GM18507 (cell line): ENCODE data around the gene AANAT.
A peak's percentile ranks its signal among the peaks of the same experiment; 100 is the strongest.

Experiments used
- DNase-seq: peaks from one replicate; pipeline ENCODE4 v3.0.0; 2011; ENCODE audit warnings: low read depth; ENCODE audit not compliant: insufficient read length; ENCODE audit errors: extremely low spot score
- FAIRE-seq: peaks from 2 replicates; lab custom pipeline; 2011; peaks lifted over from hg19 to GRCh38; lab: Jason Lieb, UNC

Gene AANAT

DNA sequence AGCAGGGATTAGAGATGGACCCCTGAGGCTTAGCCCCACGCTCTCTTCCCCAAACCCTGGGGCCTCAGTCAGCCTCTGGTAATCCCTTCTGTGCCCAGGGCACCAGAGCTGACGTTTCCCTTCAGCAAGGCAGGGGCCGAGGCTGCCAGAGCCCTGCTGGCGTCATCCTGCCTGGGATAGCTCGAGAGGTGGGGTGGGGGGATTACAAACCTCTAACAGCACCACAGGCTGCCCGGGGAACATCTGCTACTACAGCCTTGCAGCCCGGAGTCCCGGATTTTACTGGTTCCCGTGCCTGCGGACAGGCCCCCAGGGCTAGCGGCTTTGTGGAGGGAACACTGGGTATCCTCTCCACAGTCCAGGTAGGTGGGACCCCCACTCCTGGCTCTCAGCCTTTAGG is at the start of gene AANAT:
AANAT (plus strand) TSS at position 238 of the 400 bp plus-strand sequence. CDS start 1,144 bp downstream, outside the sequence.
- FAIRE-seq (no peak), DNase-seq (no peak)

DNA sequence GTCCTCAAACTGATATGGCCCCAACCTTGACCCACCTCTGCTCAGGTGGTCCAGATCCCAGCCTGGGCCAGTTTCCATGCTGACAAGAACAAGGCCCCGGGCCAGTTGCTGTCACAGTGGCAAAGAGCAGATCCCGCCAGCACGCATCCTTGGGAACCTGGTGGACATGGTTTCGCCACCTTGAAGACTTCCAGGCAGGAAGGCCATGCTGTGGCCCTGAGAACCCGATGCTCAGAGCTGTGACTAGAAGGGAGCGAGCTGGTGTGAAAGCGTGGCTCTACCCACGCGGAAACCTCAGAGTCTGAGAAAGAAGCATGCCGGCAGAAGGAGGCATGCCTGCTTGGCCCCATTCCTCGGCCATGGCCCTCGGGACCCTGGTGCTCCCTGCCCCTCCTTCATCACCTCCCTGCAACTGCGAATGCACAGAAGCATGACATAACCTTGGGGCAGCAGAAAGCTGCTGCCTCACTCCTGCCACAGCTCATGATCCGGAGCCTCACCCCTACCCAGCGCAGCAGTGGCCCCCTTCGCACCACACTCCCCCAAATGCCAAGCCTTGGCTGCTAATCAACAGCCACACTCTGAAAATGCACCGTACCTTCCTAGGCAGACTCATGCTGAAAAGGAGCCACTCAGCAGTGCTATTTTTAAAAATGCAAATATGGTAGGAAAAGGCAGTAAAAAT is 47.7 kb upstream of the AANAT start:
- no peak for FAIRE-seq
- DNase-seq: no peak

DNA sequence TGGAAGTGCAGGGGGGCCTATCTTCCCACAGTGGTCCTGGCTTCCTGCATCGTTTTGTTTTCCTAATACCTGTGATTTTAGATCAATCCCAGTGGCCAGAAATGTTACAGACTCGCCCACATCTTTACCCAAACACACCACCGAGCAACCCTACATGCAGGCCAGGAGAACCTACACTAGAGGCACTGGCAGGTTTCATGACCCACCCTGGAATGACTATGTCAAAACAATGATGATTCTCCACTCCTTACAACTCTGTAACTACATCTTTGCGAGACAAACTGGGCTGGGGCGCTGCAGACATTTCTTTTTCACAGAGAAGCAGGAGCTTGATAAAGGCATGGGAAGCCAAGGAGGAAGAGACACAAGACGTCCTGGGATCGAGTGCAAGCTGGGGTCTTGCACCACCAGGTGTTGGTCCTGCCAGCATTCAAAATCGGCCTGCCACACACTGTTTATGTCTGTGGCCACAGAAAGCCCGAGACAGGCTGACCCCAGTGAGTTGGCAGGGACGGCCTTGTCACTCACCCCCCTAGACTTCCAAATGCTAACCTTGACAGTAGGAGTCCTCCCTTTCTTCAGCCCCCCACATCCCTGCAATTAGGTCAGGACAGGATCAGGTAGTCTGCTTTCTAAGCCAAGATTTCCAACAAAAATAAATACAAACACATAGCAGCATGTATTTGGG is 46.9 kb upstream of the AANAT start:
- DNase-seq (no peak), FAIRE-seq (no peak)

DNA sequence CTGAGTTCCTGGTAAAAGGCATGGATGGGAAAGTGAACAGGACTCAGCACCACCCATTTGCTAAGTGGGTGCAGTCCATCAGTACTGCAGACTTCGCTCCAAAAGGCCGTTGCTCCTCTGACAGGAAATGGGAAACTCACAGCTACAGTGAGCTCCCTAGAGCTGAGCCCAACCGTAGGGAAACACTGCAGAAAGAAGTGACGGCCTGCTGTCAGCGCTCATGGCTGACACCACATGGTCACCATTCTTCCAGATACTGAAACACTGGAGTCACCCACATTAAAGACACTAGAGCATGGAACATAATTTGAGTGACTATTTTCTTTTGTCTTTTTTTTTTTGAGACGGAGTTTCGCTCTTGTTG is 46.4 kb upstream of the AANAT start:
- no peak for DNase-seq
- FAIRE-seq: no peak

DNA sequence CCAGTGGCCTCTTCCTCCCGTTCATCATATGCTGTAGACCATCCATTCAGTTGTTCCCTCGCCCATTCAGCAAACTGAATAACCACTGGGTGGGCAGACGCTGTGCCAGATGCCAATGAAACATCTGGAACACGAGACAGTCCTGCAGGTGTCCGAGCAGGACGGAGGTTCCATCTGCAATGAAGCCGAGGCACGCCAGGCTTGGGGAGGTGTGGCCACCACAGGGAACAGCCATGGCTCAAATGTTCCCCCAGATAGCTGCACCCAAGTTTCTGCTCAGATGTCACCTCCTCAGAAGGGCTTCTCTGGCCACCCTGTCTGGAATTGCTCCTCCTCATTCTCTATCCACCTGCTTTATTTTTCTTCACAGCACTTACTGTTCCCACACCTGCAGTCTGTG is 45.0 kb upstream of the AANAT start:
- FAIRE-seq: no peak

DNA sequence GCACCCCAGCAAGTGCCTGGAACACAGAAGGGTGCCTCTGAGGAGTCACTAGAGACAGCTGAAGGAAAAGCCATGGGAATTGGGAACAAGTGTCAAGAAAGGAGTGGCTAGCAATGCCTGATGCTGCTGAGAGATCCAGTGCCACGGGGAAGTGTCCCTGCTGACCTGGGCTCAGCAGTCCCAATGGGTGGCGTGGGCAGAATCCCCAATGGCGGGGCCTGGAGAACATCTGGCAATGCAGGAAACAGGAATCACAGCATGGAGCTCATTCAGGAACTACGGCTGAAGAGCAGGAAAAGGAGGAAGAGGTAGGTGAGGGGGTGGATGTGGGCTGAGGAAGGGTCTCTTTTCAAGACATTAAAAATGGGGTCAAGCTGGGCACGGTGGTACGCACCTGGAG is 44.5 kb upstream of the AANAT start:
- FAIRE-seq: no peak
- no peak for DNase-seq

More for the DNA sequence above, 45.0 kb upstream of the AANAT start:
- no peak for DNase-seq

DNA sequence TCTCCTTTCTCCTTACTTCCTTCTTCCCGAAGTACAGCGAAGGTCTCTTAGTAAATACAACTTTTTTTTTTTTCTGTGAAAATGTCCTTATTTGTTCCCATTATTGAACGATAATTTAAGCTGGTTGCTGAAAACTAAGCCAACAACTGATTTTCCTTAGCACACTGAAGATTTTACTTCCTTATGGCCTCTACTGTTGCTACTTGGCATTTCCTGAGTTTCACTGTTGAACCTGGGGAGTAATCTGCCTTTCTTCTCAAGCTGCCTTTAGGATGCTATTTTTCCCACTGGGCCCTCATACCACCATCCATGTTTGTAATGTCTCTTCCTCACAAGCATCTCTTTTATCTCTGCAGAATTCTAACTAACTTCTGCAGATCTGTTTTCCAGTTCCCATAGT is 40.5 kb upstream of the AANAT start:
- DNase-seq (no peak), FAIRE-seq (no peak)

DNA sequence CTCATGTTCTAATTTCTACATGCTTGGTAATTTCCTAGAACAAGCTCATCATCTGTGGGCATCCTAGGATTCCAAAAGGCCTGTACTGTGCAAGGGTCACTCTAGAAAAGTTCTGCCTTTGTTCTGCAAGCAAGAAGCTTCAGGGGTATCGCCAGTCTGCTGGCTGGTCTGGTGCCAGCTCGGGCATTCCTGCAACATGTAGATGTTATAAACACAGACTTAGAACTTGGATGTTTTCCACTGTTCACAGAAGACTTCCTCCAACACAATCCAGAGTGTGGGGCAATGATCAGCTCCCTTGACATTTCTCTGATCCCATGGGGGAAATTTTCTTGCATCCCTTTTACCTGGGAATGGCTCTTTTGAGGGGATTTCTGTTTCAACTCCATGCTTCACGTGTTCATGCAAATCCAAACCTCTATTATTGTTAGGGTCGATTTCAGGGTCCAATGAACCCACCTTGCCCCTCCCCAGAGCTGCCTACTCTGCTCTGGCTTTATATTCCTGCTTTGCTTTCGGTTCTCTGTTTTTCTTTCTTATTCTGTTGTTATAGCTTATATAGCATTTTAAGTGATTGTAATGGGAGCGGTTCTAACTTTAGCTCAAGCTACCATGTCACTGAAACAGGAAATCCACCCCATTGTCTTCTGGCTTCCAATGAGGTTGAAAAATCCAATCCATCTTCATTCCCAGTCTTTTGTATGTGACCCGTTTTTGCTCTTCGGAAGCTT is 39.7 kb upstream of the AANAT start:
- DNase-seq (no peak), FAIRE-seq (no peak)

DNA sequence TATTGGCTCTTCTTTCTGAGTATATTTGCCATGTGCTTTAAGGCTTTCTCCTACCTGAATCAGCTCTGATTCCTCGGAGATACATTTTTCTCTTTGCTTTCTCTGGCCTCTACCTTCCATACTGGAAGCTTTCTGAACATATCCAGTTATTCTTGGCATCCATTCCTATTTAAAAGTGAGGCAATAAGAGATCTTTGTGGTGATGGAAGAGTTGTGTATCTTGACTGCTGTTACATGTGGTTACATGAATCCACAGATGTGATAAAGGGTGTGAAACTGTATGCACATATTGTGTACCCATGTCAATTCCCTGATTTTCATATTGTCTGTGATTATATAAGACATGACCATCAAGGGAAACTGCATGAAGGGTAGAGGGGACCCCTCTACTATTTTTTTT is 38.9 kb upstream of the AANAT start:
- DNase-seq (no peak), FAIRE-seq (no peak)

DNA sequence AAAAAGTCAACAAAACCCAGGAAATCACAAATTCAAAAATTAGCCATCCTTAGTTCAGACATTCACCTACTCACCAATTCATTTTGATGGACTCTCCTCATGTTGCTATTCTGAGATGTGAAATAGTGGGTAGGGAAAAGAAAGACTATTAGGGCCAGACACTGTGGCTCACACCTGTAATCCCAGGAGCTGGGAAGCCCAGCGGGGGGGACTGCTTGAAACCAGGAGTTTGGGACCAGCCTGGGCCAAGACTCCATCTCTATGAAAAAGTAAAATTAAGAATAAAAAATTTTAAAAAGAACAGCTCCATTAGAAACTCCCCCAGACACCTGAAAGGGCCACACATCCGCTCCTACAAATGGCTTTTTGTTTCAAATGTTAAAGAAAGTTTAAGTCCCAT is 35.9 kb upstream of the AANAT start:
- FAIRE-seq (no peak), DNase-seq (no peak)

DNA sequence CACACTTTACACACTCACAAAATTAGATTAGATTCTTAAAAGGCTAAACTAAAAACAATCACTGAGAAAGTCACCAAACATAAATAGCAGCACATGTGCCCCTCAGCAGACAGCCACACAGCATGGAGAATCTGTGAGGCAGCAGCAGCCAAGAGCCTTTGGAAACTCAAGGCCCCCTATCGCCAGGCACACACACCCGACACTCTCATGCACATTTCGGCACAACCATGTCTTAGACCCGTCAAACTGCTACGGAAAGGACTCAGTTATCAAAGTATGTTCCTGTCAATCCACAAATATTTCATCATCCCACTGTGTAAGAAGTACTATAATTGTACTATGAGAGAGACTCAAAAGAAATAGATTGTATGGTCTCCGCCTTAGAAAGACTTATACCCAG is 35.4 kb upstream of the AANAT start:
- FAIRE-seq: no peak
- DNase-seq: no peak

DNA sequence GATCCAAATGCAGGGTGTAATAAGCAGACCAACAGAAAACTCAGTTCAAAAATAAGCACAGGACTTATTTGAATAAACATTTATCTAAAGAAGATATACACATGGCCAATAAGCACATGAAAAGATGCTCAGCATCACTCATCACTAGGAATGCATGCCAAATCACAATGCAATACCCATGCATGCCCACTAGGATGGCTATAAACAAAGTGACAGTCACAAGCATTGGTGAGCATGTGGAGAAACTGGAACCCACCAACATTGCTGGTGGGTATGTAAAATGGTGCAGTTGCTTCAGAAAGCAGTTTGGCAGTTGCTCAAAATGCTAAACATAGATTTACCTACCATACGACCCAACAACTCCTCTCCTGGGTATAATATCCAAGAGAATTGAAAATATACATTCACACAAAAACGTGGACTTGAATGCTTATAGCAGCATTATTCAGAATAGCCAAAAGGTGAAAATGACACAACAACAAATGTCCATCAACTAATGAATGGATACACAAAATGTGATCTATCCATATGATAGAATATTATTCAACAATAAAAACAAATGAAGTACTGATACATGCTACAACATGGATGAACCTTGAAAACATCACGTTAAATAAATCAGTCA is 34.6 kb upstream of the AANAT start:
- peak; percentile 67 for FAIRE-seq
- no peak for DNase-seq

DNA sequence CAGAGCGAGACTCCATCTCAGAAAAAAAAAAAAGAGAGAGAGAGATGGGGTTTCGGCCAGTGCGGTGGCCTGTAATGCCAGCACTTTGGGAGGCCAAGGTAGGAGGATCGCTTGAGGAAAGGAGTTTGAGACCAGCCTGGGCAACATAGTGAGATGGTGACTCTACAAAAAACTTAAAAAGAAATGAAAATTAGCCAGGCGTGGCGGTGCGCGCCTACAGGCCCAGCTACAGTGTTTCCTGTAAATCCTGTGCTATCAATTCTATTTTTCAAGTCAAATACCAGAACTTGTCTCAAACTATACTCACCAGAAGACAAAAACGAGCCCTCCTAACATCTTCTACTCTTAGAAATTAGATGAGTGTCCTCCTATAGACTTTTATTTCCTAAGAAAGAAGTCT is 33.7 kb upstream of the AANAT start:
- DNase-seq (no peak), FAIRE-seq (no peak)

DNA sequence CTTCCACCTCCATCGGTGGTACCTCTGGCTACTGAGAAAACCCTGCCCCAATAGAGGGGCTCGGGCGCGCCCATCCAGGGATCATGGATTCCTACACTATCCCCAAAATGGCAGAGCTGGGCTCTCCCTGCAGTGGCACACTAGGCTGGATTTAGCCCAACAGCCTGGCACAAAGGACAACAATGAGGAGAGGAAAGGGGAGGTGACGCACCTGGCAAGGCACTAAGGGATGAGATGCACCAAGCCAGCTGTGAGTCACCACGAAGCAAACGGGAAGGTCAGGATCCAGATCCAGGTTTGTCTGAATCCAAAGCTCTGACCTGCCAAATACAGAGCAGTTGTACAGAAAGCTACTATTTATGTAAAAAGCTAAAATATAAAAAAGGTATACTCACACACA is 32.5 kb upstream of the AANAT start:
- FAIRE-seq: no peak
- no peak for DNase-seq

DNA sequence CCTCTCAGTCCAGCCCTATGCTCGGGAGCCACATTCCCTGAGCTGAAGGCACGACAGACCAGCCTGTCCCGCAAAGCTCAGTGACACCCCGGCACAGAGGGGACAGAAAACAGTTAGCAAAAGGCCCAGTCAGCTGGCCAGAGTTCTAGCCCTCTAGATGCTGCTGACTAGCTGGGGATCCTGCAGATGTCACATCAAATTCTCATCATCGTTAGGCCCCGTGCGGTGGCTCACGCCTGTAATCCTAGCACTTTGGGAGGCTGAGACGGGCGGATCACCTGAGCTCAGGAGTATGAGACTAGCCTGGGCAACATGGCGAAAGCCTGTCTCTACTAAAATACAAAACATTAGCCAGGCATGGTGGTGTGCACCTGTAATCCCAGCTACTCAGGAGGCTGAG is 31.7 kb upstream of the AANAT start:
- DNase-seq (no peak), FAIRE-seq (no peak)

DNA sequence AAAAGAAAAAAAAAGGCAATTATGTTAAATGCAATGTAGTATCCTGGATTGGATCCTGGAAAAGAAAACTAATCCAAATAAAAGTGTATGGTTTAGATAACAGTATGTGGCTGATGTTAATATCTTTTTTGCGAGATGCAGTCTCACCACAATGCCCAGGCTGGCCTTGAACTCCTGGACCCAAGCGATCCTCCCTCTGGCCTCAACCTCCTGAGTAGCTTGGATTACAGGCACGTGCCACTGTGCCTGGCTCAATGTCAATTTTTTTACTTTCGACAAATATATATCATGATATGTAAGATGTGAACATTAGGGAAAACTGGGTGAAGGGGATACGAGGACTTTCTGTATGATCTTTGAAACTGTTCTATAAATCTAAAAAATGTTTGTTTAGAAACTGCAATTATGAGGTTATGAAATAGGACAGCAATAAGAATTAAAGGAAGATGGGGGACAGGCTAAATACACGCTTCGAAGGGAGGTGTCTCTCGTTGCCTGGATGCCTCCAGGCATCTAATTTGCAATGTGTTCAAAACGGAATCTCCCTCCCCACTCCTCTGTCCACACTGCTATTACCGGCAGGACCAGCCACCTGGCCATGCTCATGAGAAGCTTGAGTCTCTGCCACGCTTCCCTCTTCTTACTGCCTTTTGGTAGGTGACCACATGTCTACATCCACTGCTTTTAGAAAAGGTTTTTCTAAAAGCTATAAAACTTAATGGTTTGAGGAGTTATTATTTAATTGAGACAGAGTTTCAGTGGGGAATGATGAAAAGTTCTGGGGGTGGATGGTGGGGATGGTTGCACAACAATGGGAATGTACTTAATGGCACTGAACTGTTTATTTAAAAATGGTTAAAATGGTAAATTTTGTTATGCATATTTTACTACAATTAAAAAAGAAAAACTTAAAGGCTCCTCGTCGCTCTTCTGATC is 29.7 kb upstream of the AANAT start:
- FAIRE-seq (no peak), DNase-seq (no peak)

DNA sequence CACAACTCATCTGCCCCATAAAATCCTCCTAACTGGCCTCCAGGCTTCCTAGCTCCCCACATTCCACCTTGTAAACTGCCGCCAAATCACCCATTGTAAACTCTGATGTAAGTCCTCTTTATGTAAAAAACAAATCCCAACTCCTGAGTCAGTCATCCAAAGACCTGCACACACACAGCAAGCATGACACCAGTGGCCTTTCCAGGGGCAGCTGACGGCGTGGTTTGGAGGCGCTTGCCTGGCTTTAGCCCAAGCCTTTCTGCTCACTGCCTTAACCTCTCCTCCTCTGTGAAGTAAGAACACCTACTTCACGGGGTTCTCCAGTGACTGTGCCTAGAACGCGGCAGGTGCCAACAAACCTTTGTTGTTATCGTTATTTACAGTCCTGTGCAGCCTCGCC is 28.5 kb upstream of the AANAT start:
- FAIRE-seq (no peak), DNase-seq (no peak)

DNA sequence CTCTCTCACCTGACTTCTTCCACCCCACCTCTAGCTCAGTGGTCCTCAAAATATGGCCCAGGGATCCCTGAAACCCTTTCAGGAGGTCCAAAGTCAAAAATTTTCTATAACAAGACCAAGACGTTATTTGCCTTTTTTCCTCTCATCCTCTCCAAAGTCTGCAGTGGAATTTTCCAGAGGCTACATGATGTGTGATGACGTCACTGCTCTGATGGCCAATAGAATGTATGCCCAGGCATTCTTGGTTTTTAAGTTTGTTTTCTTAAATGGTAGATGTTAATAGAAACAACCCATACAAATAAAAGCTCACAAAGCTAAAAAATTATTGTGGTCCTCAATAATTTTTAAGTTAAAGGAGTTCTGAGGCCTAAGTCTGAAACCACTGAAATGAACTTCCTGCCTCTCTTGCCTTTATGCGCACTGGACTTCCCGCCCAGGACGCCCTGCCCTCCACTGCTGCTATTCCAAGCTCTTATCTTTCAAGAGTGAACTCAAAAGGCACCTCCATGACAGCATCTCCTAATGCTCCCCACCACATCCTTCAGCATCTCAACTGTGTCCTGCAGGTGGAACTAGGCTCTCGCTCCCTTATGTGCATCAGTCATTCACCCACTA is 28.0 kb upstream of the AANAT start:
- FAIRE-seq (no peak), DNase-seq (no peak)

DNA sequence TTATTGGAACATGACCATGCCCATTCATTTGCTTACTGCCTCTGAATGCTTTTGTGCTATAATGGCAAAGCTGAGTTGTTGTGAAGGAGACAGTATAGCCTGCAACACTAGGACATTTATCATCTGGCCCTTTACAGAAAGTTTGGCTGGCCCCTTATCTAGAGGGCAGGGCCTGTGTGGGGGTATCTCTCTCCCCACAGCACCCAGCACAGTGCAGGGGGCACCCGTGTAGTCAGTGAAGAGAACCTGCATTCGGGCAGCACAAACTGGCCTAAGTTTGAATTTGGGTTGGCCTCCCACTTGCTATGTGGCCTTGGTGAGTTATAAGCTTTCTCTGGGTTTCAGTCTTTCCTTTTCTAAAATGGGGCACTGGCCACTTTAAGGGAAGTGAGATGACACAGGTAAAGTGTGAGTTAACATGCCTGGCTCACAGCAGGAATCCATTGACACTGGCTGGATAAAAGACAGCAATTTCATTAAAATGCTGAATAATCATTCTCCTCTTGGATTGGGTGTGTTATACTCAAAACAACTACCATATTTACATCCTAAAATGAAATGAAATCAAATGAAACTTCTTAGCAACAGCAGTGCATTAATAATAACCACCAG is 26.5 kb upstream of the AANAT start:
- DNase-seq (no peak), FAIRE-seq (no peak)
